ENCODE data around the gene TMEM131.

TMEM131 gene

DNA sequence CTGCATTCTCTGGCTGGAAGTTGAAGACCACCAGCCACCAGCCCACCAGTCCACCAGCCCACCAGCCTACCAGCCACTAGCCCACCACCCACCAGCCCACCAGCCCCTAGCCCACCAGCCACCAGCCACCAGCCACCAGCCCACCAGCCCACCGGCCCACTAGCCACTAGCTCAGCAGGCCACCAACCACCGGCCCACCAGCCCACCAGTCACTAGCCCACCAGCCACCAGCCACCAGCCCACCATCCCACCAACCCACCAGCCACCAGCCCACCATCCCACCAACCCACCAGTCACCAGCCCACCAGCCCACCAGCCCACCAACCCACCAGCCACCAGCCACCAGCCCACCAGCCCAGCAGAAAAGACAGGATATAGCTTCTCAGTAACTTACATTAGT, 18.6 kb upstream of the TMEM131 start:
- H3K4me3 ChIP-seq (ENCODE audit: low read depth, low read length), result no peak overlapping the region
- H3K27me3 ChIP-seq (ENCODE audit: control insufficient read depth, insufficient read depth, low read length), result no peaks in the 10 kb centered on the region
- no peaks in the 10 kb centered on the region for H3K36me3 ChIP-seq (ENCODE audit: control insufficient read depth, insufficient read depth, low read length)
- no peaks in the 10 kb centered on the region for H3K4me1 ChIP-seq (ENCODE audit: control insufficient read depth, insufficient read depth, low read length)
- no peaks in the 10 kb centered on the region for H3K9me3 ChIP-seq (ENCODE audit: control insufficient read depth, insufficient read depth, low read length)
- H3K9ac ChIP-seq (ENCODE audit: low read depth, low read length), result no peak overlapping the region

DNA sequence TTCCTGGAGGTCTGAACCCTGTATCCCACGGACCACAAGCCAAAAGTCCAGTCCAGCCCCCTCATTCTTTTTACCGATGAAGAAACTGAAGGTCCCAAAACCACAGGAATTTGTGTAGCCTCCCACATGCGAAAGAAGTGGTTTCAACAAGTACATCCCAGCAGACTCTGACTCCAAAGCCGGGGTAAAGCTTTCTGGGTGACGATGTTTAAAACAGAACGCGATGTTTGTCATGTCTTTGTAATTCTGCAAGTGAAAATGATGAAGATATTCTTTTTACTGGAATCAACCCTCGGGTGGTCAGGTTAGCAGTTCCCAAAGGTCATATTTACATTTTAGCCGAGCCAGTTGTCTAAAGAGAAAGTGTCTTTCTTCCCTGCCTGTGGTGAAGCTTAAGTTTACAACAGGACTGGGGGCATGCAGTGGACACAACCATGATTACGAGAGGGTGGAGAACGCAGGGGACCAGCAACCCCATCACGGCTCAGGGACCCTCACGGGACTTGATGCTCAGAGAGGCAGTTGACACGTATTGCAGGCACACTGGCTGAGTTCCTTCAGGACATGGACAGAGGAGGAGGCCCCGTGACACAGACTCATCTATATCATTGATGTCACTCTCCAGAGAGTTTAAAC, 17.8 kb upstream of the TMEM131 start:
- Histone ChIP-seq H3K4me1 (ENCODE audit: control insufficient read depth, insufficient read depth, low read length) (no peaks in the 10 kb centered on the region), H3K27me3 (ENCODE audit: control insufficient read depth, insufficient read depth, low read length) (no peaks in the 10 kb centered on the region), H3K36me3 (ENCODE audit: control insufficient read depth, insufficient read depth, low read length) (no peaks in the 10 kb centered on the region), H3K9ac (ENCODE audit: low read depth, low read length) (no peak overlapping the region), H3K4me3 (ENCODE audit: low read depth, low read length) (no peak overlapping the region), H3K9me3 (ENCODE audit: control insufficient read depth, insufficient read depth, low read length) (no peaks in the 10 kb centered on the region)

GRCh38 chr2:98012561-98012991, 16.8 kb upstream of the TMEM131 start:
- Histone ChIP-seq H3K27me3 (ENCODE audit: control insufficient read depth, insufficient read depth, low read length) (no peaks in the 10 kb centered on the region), H3K36me3 (ENCODE audit: control insufficient read depth, insufficient read depth, low read length) (no peaks in the 10 kb centered on the region), H3K9ac (ENCODE audit: low read depth, low read length) (no peak overlapping the region), H3K4me1 (ENCODE audit: control insufficient read depth, insufficient read depth, low read length) (no peaks in the 10 kb centered on the region), H3K9me3 (ENCODE audit: control insufficient read depth, insufficient read depth, low read length) (no peaks in the 10 kb centered on the region), H3K4me3 (ENCODE audit: low read depth, low read length) (no peak overlapping the region)

DNA sequence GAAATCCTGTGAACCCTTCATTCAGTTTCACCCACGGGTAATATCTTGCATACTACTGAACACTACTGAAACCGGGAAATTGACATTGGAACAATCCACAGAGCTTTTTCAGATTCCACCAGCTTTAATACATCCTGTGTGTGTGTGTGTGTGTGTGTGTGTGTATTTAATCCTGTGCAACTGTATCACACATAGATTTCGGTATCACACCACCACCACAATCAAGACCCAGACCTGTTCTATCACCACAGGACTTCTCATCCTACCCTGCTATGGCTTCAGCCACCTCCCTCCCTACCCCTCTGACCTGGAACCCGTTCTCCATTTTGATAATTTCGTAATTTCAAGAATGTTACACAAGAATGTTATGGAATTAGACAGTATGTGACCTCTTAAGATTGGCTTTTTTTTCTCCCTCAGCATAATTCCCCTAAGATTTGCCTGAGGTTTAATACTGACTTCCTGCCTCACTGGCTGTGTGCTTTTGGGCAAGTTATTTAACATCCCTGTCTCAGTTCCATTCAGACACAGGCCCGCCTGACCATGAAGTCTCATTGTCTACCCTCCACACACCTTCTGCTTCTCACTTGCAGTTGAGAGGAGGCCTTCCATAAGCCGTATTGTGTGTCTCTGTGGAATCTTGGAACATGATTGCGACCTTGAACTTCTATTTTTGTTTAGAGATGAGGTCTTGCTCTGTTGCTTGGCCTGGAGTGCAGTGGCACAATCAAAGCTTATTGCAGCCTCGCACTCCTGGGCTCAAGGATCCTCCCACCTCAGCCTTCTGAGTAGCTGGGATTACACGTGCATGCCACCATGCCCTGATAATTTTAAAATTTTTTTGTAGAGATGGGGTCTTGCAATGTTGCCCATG, 14.4 kb upstream of the TMEM131 start:
- Histone ChIP-seq H3K9me3 (ENCODE audit: control insufficient read depth, insufficient read depth, low read length) (no peaks in the 10 kb centered on the region), H3K9ac (ENCODE audit: low read depth, low read length) (no peak overlapping the region), H3K36me3 (ENCODE audit: control insufficient read depth, insufficient read depth, low read length) (no peaks in the 10 kb centered on the region), H3K4me3 (ENCODE audit: low read depth, low read length) (no peak overlapping the region), H3K4me1 (ENCODE audit: control insufficient read depth, insufficient read depth, low read length) (no peaks in the 10 kb centered on the region), H3K27me3 (ENCODE audit: control insufficient read depth, insufficient read depth, low read length) (no peaks in the 10 kb centered on the region)

- no peaks in the 10 kb centered on the region for H3K36me3 ChIP-seq (ENCODE audit: control insufficient read depth, insufficient read depth, low read length)
- H3K4me3 ChIP-seq (ENCODE audit: low read depth, low read length), result no peak overlapping the region
- no peak overlapping the region for H3K9ac ChIP-seq (ENCODE audit: low read depth, low read length)
- H3K27me3 ChIP-seq (ENCODE audit: control insufficient read depth, insufficient read depth, low read length), result no peaks in the 10 kb centered on the region
- no peaks in the 10 kb centered on the region for H3K9me3 ChIP-seq (ENCODE audit: control insufficient read depth, insufficient read depth, low read length)
- H3K4me1 ChIP-seq (ENCODE audit: control insufficient read depth, insufficient read depth, low read length), result no peaks in the 10 kb centered on the region
These were observed 12.7 kb upstream of the TMEM131 start for GRCh38 chr2:98008415-98008814.

GRCh38 chr2:98006378-98006777, 10.6 kb upstream of the TMEM131 start:
- no peak overlapping the region for H3K4me3 ChIP-seq (ENCODE audit: low read depth, low read length)
- H3K9me3 ChIP-seq (ENCODE audit: control insufficient read depth, insufficient read depth, low read length), result no peaks in the 10 kb centered on the region
- H3K4me1 ChIP-seq (ENCODE audit: control insufficient read depth, insufficient read depth, low read length), result no peaks in the 10 kb centered on the region
- H3K27me3 ChIP-seq (ENCODE audit: control insufficient read depth, insufficient read depth, low read length), result no peaks in the 10 kb centered on the region
- no peak overlapping the region for H3K9ac ChIP-seq (ENCODE audit: low read depth, low read length)
- no peaks in the 10 kb centered on the region for H3K36me3 ChIP-seq (ENCODE audit: control insufficient read depth, insufficient read depth, low read length)

DNA sequence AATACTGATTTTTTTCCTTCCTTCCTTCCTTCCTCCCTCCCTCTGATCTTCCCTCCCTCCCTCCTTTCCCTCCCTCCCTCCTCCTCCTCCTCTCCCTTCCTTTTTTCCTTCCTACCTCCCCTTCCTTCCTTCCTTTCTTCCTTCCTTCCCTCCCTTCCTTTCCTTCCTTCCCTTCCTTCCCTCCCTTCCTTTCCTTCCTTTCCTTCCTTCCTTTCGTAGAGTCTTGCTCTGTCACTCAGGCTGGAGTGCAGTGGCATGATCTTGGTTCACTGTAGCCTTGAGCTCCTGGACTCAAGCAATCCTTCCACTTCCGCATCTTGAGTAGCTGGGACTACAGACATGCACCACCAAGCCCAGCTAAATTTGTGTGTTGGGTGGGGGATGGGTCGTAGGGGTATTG, 8.9 kb upstream of the TMEM131 start:
- Histone ChIP-seq H3K4me1 (ENCODE audit: control insufficient read depth, insufficient read depth, low read length) (no peaks in the 10 kb centered on the region), H3K36me3 (ENCODE audit: control insufficient read depth, insufficient read depth, low read length) (no peaks in the 10 kb centered on the region), H3K9ac (ENCODE audit: low read depth, low read length) (no peak overlapping the region), H3K27me3 (ENCODE audit: control insufficient read depth, insufficient read depth, low read length) (no peaks in the 10 kb centered on the region), H3K4me3 (ENCODE audit: low read depth, low read length) (no peak overlapping the region), H3K9me3 (ENCODE audit: control insufficient read depth, insufficient read depth, low read length) (no peaks in the 10 kb centered on the region)

DNA sequence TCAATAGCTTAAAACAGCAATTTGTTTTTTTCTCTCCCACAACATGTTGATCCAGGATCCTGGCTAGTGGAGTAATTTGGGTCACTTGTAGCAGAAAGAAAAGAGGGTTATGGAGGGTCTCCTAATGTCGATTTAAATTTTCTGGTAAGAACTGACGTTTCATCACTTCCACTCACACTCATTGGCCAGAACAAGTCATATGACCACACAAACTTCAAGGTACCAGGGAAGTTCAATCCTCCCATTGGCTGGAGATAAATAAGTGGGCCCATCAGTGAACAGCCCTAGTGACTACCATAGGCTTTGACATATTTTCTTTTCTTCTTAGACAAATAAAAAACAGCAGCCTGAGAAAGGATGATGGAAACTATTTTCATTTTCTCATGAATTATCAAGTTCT, 8.3 kb upstream of the TMEM131 start:
- H3K9ac ChIP-seq (ENCODE audit: low read depth, low read length), result no peak overlapping the region
- no peaks in the 10 kb centered on the region for H3K27me3 ChIP-seq (ENCODE audit: control insufficient read depth, insufficient read depth, low read length)
- H3K36me3 ChIP-seq (ENCODE audit: control insufficient read depth, insufficient read depth, low read length), result no peaks in the 10 kb centered on the region
- H3K4me3 ChIP-seq (ENCODE audit: low read depth, low read length), result no peak overlapping the region
- no peaks in the 10 kb centered on the region for H3K9me3 ChIP-seq (ENCODE audit: control insufficient read depth, insufficient read depth, low read length)
- H3K4me1 ChIP-seq (ENCODE audit: control insufficient read depth, insufficient read depth, low read length), result no peaks in the 10 kb centered on the region

- Histone ChIP-seq H3K9me3 (ENCODE audit: control insufficient read depth, insufficient read depth, low read length) (no peaks in the 10 kb centered on the region), H3K4me1 (ENCODE audit: control insufficient read depth, insufficient read depth, low read length) (peaks cover 4% of the 10 kb centered on the region), H3K4me3 (ENCODE audit: low read depth, low read length) (no peak overlapping the region), H3K36me3 (ENCODE audit: control insufficient read depth, insufficient read depth, low read length) (no peaks in the 10 kb centered on the region), H3K27me3 (ENCODE audit: control insufficient read depth, insufficient read depth, low read length) (no peaks in the 10 kb centered on the region), H3K9ac (ENCODE audit: low read depth, low read length) (no peak overlapping the region)
These were observed 3.8 kb upstream of the TMEM131 start for GRCh38 chr2:97999536-97999935.

GRCh38 chr2:97998431-97999005, 2.8 kb upstream of the TMEM131 start:
- Histone ChIP-seq H3K36me3 (ENCODE audit: control insufficient read depth, insufficient read depth, low read length) (no peaks in the 10 kb centered on the region), H3K4me1 (ENCODE audit: control insufficient read depth, insufficient read depth, low read length) (peaks cover 7% of the 10 kb centered on the region), H3K9me3 (ENCODE audit: control insufficient read depth, insufficient read depth, low read length) (no peaks in the 10 kb centered on the region), H3K9ac (ENCODE audit: low read depth, low read length) (no peak overlapping the region), H3K4me3 (ENCODE audit: low read depth, low read length) (no peak overlapping the region), H3K27me3 (ENCODE audit: control insufficient read depth, insufficient read depth, low read length) (no peaks in the 10 kb centered on the region)

- H3K9ac ChIP-seq (ENCODE audit: low read depth, low read length), result no peak overlapping the region
- H3K36me3 ChIP-seq (ENCODE audit: control insufficient read depth, insufficient read depth, low read length), result no peaks in the 10 kb centered on the region
- no peaks in the 10 kb centered on the region for H3K9me3 ChIP-seq (ENCODE audit: control insufficient read depth, insufficient read depth, low read length)
- H3K27me3 ChIP-seq (ENCODE audit: control insufficient read depth, insufficient read depth, low read length), result no peaks in the 10 kb centered on the region
- H3K4me3 ChIP-seq (ENCODE audit: low read depth, low read length), result no peak overlapping the region
- H3K4me1 ChIP-seq (ENCODE audit: control insufficient read depth, insufficient read depth, low read length), result peaks cover 7% of the 10 kb centered on the region
These were observed 2.1 kb upstream of the TMEM131 start for GRCh38 chr2:97997784-97998392.

Measured in iPS-15b (cell line).